ENCODE data around the gene FGFBP1. TPM values are rescaled to one million over a fixed set of nuclear protein-coding genes. Genes with fewer than 3 reads are reported as not detected.

The FGFBP1 gene
- total RNA-seq, 1 experiment from 2014 or later: 0.88 TPM

GRCh38 chr4:15902746-15903145 is 35.8 kb downstream of the FGFBP1 start:
- BruUV-seq (replicated peaks): no TSS peak
- CTCF ChIA-PET: no interaction called here

GRCh38 chr4:15901998-15902397 is 36.5 kb downstream of the FGFBP1 start:
- H3K4me1 Mint-ChIP-seq (ENCODE audit: low read depth, unreplicated experiment): no peaks in the 10 kb centered on the region
- TF ChIP-seq CTCF (IDR thresholded peaks at IDR 0.05; ENCODE audit: insufficient read depth in 1 of 2, low read depth in 1 of 2, low read length in 1 of 2, severe bottlenecking in 1 of 2, unreplicated experiment in 1 of 2): no peak
- POLR2A ChIA-PET: no interaction called here
- DNase-seq: no peak
- no peaks in the 10 kb centered on the region for H3K36me3 ChIP-seq (ENCODE audit: control insufficient read depth, insufficient read depth, low read length)
- no TSS peak for BruUV-seq (replicated peaks)
- H3K4me3 ChIP-seq (ENCODE audit: low read depth, low read length): no peak overlapping the region
- no peak overlapping the region for H3K4me3 Mint-ChIP-seq (ENCODE audit: unreplicated experiment)
- H3K9me3 Mint-ChIP-seq (ENCODE audit: unreplicated experiment): peaks cover 17% of the 10 kb centered on the region
- no peaks in the 10 kb centered on the region for H3K36me3 Mint-ChIP-seq (ENCODE audit: insufficient read depth, unreplicated experiment)
- peaks cover 6% of the 10 kb centered on the region for H3K27me3 Mint-ChIP-seq (ENCODE audit: insufficient read depth, unreplicated experiment)
- intact Hi-C loops (cut with micrococcal nuclease; ENCODE audit: unreplicated experiment): no loop called here
- no peaks in the 10 kb centered on the region for H3K9me3 ChIP-seq
- H3K4me1 ChIP-seq: peaks cover 9% of the 10 kb centered on the region; the same call in 1 of the 2 replicates
- CTCF ChIA-PET: no interaction called here
- no peak overlapping the region for H3K27ac Mint-ChIP-seq (ENCODE audit: unreplicated experiment)
- no peaks in the 10 kb centered on the region for H3K27me3 ChIP-seq (replicated peaks; ENCODE audit: control insufficient read depth, insufficient read depth, low read length)

More at GRCh38 chr4:15902746-15903145, 35.8 kb downstream of the FGFBP1 start:
- intact Hi-C loops (cut with micrococcal nuclease; ENCODE audit: unreplicated experiment): no loop called here
- no peak for DNase-seq
- H3K36me3 Mint-ChIP-seq (ENCODE audit: insufficient read depth, unreplicated experiment): no peaks in the 10 kb centered on the region
- POLR2A ChIA-PET: no interaction called here
- no peaks in the 10 kb centered on the region for H3K9me3 ChIP-seq
- H3K27me3 Mint-ChIP-seq (ENCODE audit: insufficient read depth, unreplicated experiment): peaks cover 6% of the 10 kb centered on the region
- no peaks in the 10 kb centered on the region for H3K27me3 ChIP-seq (replicated peaks; ENCODE audit: control insufficient read depth, insufficient read depth, low read length)
- H3K4me1 Mint-ChIP-seq (ENCODE audit: low read depth, unreplicated experiment): no peaks in the 10 kb centered on the region
- peaks cover 17% of the 10 kb centered on the region for H3K9me3 Mint-ChIP-seq (ENCODE audit: unreplicated experiment)
- TF ChIP-seq CTCF (IDR thresholded peaks at IDR 0.05; ENCODE audit: insufficient read depth in 1 of 2, low read depth in 1 of 2, low read length in 1 of 2, severe bottlenecking in 1 of 2, unreplicated experiment in 1 of 2): no peak
- peaks cover 9% of the 10 kb centered on the region; the same call in 1 of the 2 replicates for H3K4me1 ChIP-seq
- H3K27ac Mint-ChIP-seq (ENCODE audit: unreplicated experiment): no peak overlapping the region
- no peak overlapping the region for H3K4me3 Mint-ChIP-seq (ENCODE audit: unreplicated experiment)
- no peaks in the 10 kb centered on the region for H3K36me3 ChIP-seq (ENCODE audit: control insufficient read depth, insufficient read depth, low read length)
- H3K4me3 ChIP-seq (ENCODE audit: low read depth, low read length): no peak overlapping the region

GRCh38 chr4:15901007-15901406 is 37.5 kb downstream of the FGFBP1 start:
- ChIA-PET POLR2A (interaction anchor here (0.6 kb wide), 1 partner anchor 409 kb away, joined by 3 read pairs; no protein-coding TSS in a partner anchor), CTCF (no interaction called here)
- no peaks in the 10 kb centered on the region for H3K36me3 Mint-ChIP-seq (ENCODE audit: insufficient read depth, unreplicated experiment)
- H3K4me1 Mint-ChIP-seq (ENCODE audit: low read depth, unreplicated experiment): no peaks in the 10 kb centered on the region
- no TSS peak for BruUV-seq (replicated peaks)
- Histone ChIP-seq H3K4me1 (peaks cover 4% of the 10 kb centered on the region; the same call in 1 of the 2 replicates), H3K27me3 (replicated peaks; ENCODE audit: control insufficient read depth, insufficient read depth, low read length) (no peaks in the 10 kb centered on the region), H3K4me3 (ENCODE audit: low read depth, low read length) (no peak overlapping the region), H3K9me3 (no peaks in the 10 kb centered on the region), H3K36me3 (ENCODE audit: control insufficient read depth, insufficient read depth, low read length) (no peaks in the 10 kb centered on the region)
- DNase-seq: no peak
- TF ChIP-seq CTCF (IDR thresholded peaks at IDR 0.05; ENCODE audit: insufficient read depth in 1 of 2, low read depth in 1 of 2, low read length in 1 of 2, severe bottlenecking in 1 of 2, unreplicated experiment in 1 of 2): no peak
- no peak overlapping the region for H3K27ac Mint-ChIP-seq (ENCODE audit: unreplicated experiment)
- peaks cover 9% of the 10 kb centered on the region for H3K27me3 Mint-ChIP-seq (ENCODE audit: insufficient read depth, unreplicated experiment)
- H3K9me3 Mint-ChIP-seq (ENCODE audit: unreplicated experiment): peaks cover 17% of the 10 kb centered on the region
- H3K4me3 Mint-ChIP-seq (ENCODE audit: unreplicated experiment): no peak overlapping the region
- intact Hi-C loops (cut with micrococcal nuclease; ENCODE audit: unreplicated experiment): no loop called here
